Gastroesophageal sphincter (tissue), 4 donors: ENCODE data around the gene HERC2. TPM values are rescaled to one million over a fixed set of nuclear protein-coding genes. Genes with fewer than 3 reads are reported as not detected.
"Not testable (repeated sequence)": the region's sequence is repeated elsewhere in the genome, so short reads cannot be mapped to it uniquely, and the experiment has no call there.

Experiments used
- ATAC-seq: fragments of 150-250 bp; one replicate; pipeline ENCODE4 v1.9.1; 2016; ENCODE audit warnings: mild to moderate bottlenecking, moderate library complexity
- H3K27ac ChIP-seq, 4 donors: fragments of 200-600 bp; sonication (generic) in 3 of 4; 1 replicate in 3 of 4; 2 replicates in 1 of 4; pipeline ENCODE4 v1.5.1; 2016 to 2019
- H3K27me3 ChIP-seq: fragments of 200-600 bp; sonication (generic); one replicate; pipeline ENCODE4 v1.5.1; 2019
- H3K36me3 ChIP-seq, 2 donors: fragments of 200-600 bp; sonication (generic); one replicate each; pipeline ENCODE4 v1.5.1; 2019; ENCODE audit warnings: control low read depth in 1 of 2
- H3K4me1 ChIP-seq, 3 donors: fragments of 200-600 bp; sonication (generic); 1 replicate in 2 of 3; 2 replicates in 1 of 3; pipeline ENCODE4 v1.5.1; 2016 to 2019; ENCODE audit warnings: control low read depth in 2 of 3
- H3K4me3 ChIP-seq, 2 donors: fragments of 200-600 bp; sonication (generic); one replicate each; pipeline ENCODE4 v1.5.1; 2019; ENCODE audit warnings: mild to moderate bottlenecking in 1 of 2, moderate library complexity in 1 of 2
- H3K9me3 ChIP-seq, 3 donors: fragments of 200-600 bp; sonication (generic); one replicate each; pipeline ENCODE4 v1.5.1; 2017 to 2019; ENCODE audit warnings: control low read depth in 2 of 3
- CTCF ChIP-seq, 4 experiments: fragments of 200-600 bp in 2 of 4; fragments of 450-650 bp in 2 of 4; sonication (generic) in 1 of 4; IDR thresholded peaks; one replicate each; pipeline ENCODE4 v1.5.1; 2017 to 2019; ENCODE audit warnings: antibody characterized with exemption in 4 of 4, mild to moderate bottlenecking in 2 of 4, moderate library complexity in 2 of 4
- EP300 ChIP-seq: sonication (generic); formaldehyde crosslinking; IDR thresholded peaks from one replicate; pipeline ENCODE4 v1.6.1; 2017; ENCODE audit warnings: antibody characterized with exemption, mild to moderate bottlenecking
- POLR2A ChIP-seq, 2 donors: fragments of 450-650 bp; IDR thresholded peaks; one replicate each; pipeline ENCODE4 v1.6.1; 2017; ENCODE audit warnings: antibody characterized with exemption in 2 of 2, mild to moderate bottlenecking in 2 of 2, moderate library complexity in 1 of 2
- POLR2AphosphoS5 ChIP-seq: sonication (generic); formaldehyde crosslinking; IDR thresholded peaks from one replicate; pipeline ENCODE4 v1.6.1; 2017; ENCODE audit warnings: antibody characterized with exemption
- WGBS, 2 donors: methylation state at CpG; one replicate each; pipeline ENCODE4 v1.1.5; 2018; ENCODE audit warnings: low coverage in 1 of 2; 5-methylcytosine and 5-hydroxymethylcytosine counted together
- total RNA-seq, 4 donors: library from RNA; depleted of rRNA; stranded (reverse); fragments of >200 nt; gene quantifications; one replicate each; pipeline ENCODE4 v1.1.0, GENCODE V29; 2016

The HERC2 gene
- total RNA-seq, 4 donors from 2014 or later, result 38.6 to 94.6 (median 56.1) TPM

GRCh38 chr15:28246605-28247004 lies 75.4 kb downstream of the HERC2 start:
- WGBS, 2 donors, result 100% methylated on average over 5 of the region's 5 CpGs; no CpG with 5 or more reads in 1 of the 2 donors
- no peaks in the 10 kb centered on the region for H3K4me1 ChIP-seq
- H3K36me3 ChIP-seq, result peaks cover 0 to 92% of the 10 kb centered on the region in 2 donors

GRCh38 chr15:28243901-28244300 lies 78.1 kb downstream of the HERC2 start:
- H3K4me3 ChIP-seq, result no peak overlapping the region
- WGBS, 2 donors, result 97 to 100% methylated on average over 3 to 6 of the region's 6 CpGs
- H3K4me1 ChIP-seq, result no peaks in the 10 kb centered on the region
- H3K9me3 ChIP-seq, result no peaks in the 10 kb centered on the region
- no peaks in the 10 kb centered on the region for H3K27me3 ChIP-seq
- no peak for ATAC-seq
- H3K36me3 ChIP-seq, result peaks cover 0 to 94% of the 10 kb centered on the region in 2 donors
- TF ChIP-seq CTCF (IDR thresholded peaks at IDR 0.05) (no peak), POLR2AphosphoS5 (no peak), EP300 (no peak), POLR2A (IDR thresholded peaks at IDR 0.05) (no peak)
- H3K27ac ChIP-seq, result no peak overlapping the region

More at GRCh38 chr15:28246605-28247004, 75.4 kb downstream of the HERC2 start:
- no peak for ATAC-seq
- Histone ChIP-seq H3K9me3 (no peaks in the 10 kb centered on the region), H3K27me3 (no peaks in the 10 kb centered on the region), H3K27ac (no peak overlapping the region), H3K4me3 (no peak overlapping the region)
- TF ChIP-seq EP300 (no peak), POLR2AphosphoS5 (no peak), CTCF (IDR thresholded peaks at IDR 0.05) (no peak), POLR2A (IDR thresholded peaks at IDR 0.05) (no peak)

GRCh38 chr15:28243399-28243798 lies 78.6 kb downstream of the HERC2 start:
- TF ChIP-seq EP300 (no peak), POLR2A (IDR thresholded peaks at IDR 0.05) (no peak), CTCF (IDR thresholded peaks at IDR 0.05) (no peak), POLR2AphosphoS5 (no peak)
- Histone ChIP-seq H3K27ac (no peak overlapping the region), H3K36me3 (peaks cover 0 to 94% of the 10 kb centered on the region in 2 donors), H3K4me1 (no peaks in the 10 kb centered on the region), H3K9me3 (no peaks in the 10 kb centered on the region), H3K27me3 (no peaks in the 10 kb centered on the region), H3K4me3 (no peak overlapping the region)
- no peak for ATAC-seq
- WGBS, 2 donors, result 92 to 100% methylated on average over 1 of the region's 1 CpG

- H3K9me3 ChIP-seq, H3K27me3 ChIP-seq, H3K4me1 ChIP-seq, ATAC-seq, H3K4me3 ChIP-seq, H3K27ac ChIP-seq: not testable (repeated sequence)
- H3K36me3 ChIP-seq, result peaks cover 0 to 83% of the 10 kb centered on the region in 2 donors
- WGBS, 2 donors, result 61 to 81% methylated on average over 3 to 4 of the region's 4 CpGs
Observed at GRCh38 chr15:28238296-28238695, 83.7 kb downstream of the HERC2 start.

GRCh38 chr15:28231743-28232142 lies 90.2 kb downstream of the HERC2 start:
- not testable (repeated sequence) for H3K4me3 ChIP-seq, H3K4me1 ChIP-seq, H3K9me3 ChIP-seq, H3K27ac ChIP-seq, H3K27me3 ChIP-seq, ATAC-seq
- WGBS, 2 donors, result 67 to 95% methylated on average over 2 to 6 of the region's 6 CpGs
- peaks cover 0 to 68% of the 10 kb centered on the region in 2 donors for H3K36me3 ChIP-seq

GRCh38 chr15:28231336-28231735 lies 90.6 kb downstream of the HERC2 start:
- H3K27me3 ChIP-seq, H3K4me3 ChIP-seq, ATAC-seq, H3K4me1 ChIP-seq, H3K9me3 ChIP-seq, H3K27ac ChIP-seq: not testable (repeated sequence)
- no CpG with 5 or more reads among the region's 7 CpGs for WGBS, 2 donors
- H3K36me3 ChIP-seq, result peaks cover 0 to 68% of the 10 kb centered on the region in 2 donors

GRCh38 chr15:28228990-28229640 lies 92.9 kb downstream of the HERC2 start:
- H3K27me3 ChIP-seq, H3K4me1 ChIP-seq, H3K9me3 ChIP-seq, H3K27ac ChIP-seq, H3K4me3 ChIP-seq, ATAC-seq: not testable (repeated sequence)
- peaks cover 0 to 73% of the 10 kb centered on the region in 2 donors for H3K36me3 ChIP-seq
- WGBS, 2 donors, result 52 to 61% methylated on average over 9 of the region's 9 CpGs
